Coronary artery (tissue), 2 donors: ENCODE results near the gene ZDHHC6.
"Not testable (repeated sequence)": the region's sequence is repeated elsewhere in the genome, so short reads cannot be mapped to it uniquely, and the experiment has no call there.

ENCODE experiments used
- DNase-seq: peaks from one replicate; pipeline ENCODE4 v3.0.0-alpha.2; 2017; ENCODE audit warnings: low spot score
- H3K27ac ChIP-seq, 2 donors: fragments of 200-600 bp; sonication (generic); one replicate each; pipeline ENCODE4 v1.5.1; 2016 to 2019
- H3K4me3 ChIP-seq: fragments of 200-600 bp; sonication (generic); 2 replicates; pipeline ENCODE4 v1.5.1; 2016; ENCODE audit warnings: mild to moderate bottlenecking, moderate library complexity
- TF ChIP-seq, protein P1 (sequence below): fragments of 200-600 bp; sonication (generic); IDR thresholded peaks from one replicate; pipeline ENCODE4 v1.5.1; 2019; ENCODE audit warnings: antibody characterized with exemption

The ZDHHC6 gene

DNA sequence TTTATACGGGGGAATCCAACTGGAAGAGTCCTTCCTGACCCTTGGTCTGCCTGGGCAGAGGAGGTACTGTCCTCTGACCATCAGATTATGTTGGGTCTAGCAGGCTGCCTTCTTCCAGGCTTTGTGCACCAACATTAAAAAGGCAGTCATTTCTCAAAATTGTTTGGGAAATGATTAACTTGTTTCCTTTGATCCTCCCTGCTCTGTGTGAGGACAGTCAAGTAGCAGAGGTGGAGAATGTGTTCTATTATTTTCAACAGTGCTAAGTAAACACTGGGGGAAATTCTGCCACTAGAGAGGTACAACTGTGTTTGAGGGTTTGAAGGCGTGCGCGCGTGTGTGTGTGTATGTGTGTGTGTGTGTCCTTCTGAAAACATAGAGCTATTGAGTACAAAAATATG is 52.2 kb downstream of the ZDHHC6 start:
- Histone ChIP-seq H3K27ac (no peak overlapping the region), H3K4me3 (no peak overlapping the region)
- DNase-seq, result peak; percentile 28
- TF ChIP-seq, protein P1, sequence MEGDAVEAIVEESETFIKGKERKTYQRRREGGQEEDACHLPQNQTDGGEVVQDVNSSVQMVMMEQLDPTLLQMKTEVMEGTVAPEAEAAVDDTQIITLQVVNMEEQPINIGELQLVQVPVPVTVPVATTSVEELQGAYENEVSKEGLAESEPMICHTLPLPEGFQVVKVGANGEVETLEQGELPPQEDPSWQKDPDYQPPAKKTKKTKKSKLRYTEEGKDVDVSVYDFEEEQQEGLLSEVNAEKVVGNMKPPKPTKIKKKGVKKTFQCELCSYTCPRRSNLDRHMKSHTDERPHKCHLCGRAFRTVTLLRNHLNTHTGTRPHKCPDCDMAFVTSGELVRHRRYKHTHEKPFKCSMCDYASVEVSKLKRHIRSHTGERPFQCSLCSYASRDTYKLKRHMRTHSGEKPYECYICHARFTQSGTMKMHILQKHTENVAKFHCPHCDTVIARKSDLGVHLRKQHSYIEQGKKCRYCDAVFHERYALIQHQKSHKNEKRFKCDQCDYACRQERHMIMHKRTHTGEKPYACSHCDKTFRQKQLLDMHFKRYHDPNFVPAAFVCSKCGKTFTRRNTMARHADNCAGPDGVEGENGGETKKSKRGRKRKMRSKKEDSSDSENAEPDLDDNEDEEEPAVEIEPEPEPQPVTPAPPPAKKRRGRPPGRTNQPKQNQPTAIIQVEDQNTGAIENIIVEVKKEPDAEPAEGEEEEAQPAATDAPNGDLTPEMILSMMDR, result no peak

DNA sequence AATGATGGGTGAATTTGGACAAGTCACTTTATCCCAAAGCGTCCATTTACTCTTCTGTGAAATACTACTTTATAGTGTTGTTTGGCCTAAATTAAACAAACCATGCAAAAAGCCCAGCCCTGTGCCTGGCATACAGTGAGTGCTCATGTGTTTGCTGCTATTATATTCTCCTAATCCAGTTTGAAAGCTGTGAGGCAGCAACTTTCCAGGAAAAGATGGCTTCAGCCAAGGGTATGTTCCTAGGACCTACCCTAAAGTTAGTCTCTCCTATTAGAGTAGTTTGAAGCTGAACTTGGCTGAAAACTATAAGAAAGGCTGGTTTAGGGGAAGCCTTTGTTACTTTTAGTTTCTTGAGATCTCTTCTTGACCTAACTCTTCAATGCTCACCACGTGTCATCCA is 52.9 kb downstream of the ZDHHC6 start:
- DNase-seq, result no peak
- H3K4me3 ChIP-seq, result no peak overlapping the region
- TF ChIP-seq, protein P1, result no peak
- H3K27ac ChIP-seq, result no peak overlapping the region

DNA sequence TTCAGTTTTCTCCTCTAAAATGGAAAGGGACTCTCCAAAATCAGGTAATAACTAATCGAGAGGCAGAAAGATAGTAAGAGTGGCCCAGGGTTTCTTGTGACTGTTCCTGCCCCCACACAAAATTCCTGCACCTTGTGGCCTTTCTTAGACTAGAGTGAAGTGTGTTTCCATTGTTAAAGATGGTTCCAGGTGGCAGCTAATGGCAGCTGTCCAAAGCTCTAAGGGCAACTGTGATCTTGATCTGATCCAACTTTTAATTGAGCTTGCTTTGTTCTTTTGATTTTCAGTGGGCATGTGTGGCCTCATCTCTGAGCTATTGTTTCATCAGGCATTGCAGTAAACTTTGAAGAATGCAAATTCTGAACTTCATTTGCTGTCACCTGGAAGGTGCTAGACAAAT is 53.4 kb downstream of the ZDHHC6 start:
- H3K4me3 ChIP-seq, result no peak overlapping the region
- no peak overlapping the region for H3K27ac ChIP-seq
- TF ChIP-seq, protein P1, result no peak
- no peak for DNase-seq

DNA sequence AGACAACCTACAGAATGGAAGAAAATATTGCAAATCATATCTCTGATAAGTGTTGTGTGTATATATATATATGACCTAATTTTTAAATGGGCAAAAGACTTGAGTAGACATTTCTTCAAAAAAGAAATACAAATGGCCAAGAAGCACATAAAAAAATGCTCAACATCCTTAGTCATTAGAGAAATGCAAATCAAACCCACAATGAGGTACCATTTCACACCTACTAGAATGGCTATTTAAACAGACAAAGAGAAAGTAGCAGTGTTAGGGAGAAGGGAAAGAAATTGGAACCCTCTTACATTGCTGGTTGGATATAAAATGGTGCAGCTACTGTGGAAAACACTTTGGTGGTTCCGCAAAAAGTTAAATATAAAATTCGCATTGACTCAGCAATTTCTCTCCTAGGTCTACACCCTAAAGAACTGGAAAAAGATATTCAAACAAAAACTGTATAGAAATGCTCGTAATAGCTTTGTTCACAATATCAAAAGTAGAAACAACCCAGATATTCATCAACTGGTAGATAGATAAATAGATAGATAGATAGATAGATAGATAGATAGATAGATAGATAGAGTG is 56.5 kb downstream of the ZDHHC6 start:
- no peak for DNase-seq
- Histone ChIP-seq H3K27ac (no peak overlapping the region), H3K4me3 (no peak overlapping the region)
- TF ChIP-seq, protein P1, result no peak

DNA sequence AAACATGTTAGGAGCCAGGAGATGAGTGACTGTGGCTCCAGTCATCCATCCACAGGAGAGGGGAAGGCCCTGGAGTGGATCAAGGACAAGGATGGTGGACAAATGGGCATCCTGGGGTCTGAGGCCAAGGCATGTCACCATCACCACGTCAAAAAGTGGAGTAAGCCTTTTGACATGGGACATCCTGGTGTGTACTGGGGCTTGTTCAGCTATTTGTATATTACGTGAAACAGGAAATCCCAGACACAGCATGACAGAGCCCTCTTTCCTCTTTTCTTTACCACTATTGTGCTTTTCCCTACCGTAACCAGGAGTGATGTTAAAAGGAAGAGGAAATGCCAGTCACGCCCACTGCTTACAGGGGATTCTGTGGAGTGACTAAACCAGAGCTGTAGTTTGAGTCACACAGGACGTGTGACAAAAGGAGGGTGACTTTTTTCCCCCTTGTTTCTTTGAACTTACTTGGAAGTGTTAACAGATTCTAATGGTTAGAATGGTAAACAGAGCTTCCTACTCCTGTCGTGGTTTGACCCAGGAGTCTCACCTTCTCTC is 57.4 kb downstream of the ZDHHC6 start:
- DNase-seq, result peak; percentile 59
- peak overlapping the region in 1 of 2 donors; percentile 57 for H3K27ac ChIP-seq
- TF ChIP-seq, protein P1, result no peak
- H3K4me3 ChIP-seq, result no peak overlapping the region

DNA sequence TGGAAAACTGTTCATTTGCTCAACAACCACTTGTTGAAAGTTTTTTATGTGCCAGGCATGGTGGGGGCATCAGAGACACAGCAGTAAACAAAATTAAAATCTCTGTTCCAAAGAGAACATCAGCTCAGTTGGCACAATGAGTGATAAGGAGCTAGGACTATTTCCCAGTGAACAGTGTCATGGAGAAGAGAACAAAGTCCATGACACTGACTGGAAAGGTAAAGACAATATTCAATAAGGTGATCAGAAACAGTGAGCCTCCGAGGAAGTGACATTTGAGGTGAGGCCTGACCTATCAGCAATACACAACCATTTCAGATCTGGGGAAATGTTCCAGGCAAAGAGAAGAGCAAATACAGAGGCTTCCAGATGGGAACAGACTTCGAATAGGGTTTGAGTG is 58.2 kb downstream of the ZDHHC6 start:
- H3K27ac ChIP-seq, result no peak overlapping the region

DNA sequence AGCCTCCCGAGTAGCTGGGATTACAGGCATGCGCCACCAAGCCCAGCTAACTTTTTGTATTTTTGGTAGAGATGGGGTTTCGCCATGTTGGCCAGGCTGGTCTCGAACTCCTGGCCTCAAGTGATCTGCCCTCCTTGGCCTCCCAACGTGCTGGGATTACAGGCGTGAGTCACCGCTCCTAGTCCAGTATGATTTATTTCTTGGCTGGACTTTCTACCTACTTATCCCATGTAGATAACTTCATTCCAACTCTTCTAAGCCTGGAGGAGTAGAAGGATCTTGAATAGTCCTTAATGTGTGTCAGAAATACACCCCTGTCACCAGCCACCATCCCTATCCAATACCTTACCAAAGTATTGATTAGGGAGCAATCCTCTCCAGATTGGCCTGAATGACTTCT is 58.7 kb downstream of the ZDHHC6 start:
- not testable (repeated sequence) for H3K27ac ChIP-seq

More for the DNA sequence above, 58.2 kb downstream of the ZDHHC6 start:
- H3K4me3 ChIP-seq, result no peak overlapping the region
- no peak for DNase-seq
- TF ChIP-seq, protein P1, result no peak

More for the DNA sequence above, 58.7 kb downstream of the ZDHHC6 start:
- not testable (repeated sequence) for DNase-seq, H3K4me3 ChIP-seq
